HG02588 (cell line): ENCODE data around the gene FGD2.
"Not testable (repeated sequence)": the region's sequence is repeated elsewhere in the genome, so short reads cannot be mapped to it uniquely, and the experiment has no call there.

ENCODE experiments used
- ATAC-seq: cut with Tn5 transposase; IDR thresholded peaks from one replicate; pipeline ENCODE4 v1.9.1; 2021; ENCODE audit warnings: mild to moderate bottlenecking, moderate library complexity; ENCODE audit not compliant: unreplicated experiment

FGD2 gene

DNA sequence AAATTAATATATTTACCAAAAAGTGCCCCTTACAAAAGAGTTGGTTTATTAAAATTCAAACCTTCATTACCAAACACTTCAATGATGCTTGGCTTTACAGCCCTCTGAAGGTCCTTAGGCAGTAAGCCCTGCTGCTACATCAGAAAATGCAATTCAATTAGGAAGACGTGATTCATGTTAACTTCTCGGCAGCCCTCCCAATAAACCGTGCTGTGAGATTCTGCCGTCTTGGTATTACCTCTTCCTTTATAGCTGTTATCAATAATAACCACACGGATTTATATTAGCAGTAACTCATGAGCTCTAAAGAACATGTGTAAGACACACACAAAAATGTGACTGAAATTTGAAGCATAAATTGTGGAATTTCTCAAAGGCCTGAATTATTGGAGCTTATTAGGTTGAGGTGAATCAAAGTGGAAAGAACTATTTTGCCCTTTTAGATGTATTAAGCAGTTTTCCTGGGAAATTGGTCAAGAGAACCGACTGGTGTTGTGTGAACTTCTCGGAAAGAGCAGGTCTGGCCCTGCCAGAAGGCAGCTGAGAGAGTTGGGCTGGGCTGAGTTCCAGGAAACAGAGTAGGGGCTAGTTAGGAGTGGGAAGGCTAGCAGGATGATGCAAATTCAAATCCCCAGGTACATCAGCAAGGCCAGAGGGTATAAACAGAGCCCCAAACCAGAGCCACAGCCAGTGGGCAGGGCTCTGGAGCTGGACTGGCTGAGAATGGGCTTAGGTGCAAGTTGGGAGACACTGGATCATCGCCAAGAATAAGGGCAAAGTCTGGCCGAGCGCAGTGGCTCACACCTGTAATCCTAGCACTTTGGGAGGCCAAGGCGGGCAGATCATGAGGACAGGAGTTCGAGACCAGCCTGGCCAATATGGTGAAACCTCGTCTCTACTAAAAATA is 33.1 kb downstream of the FGD2 start:
- ATAC-seq = no peak

DNA sequence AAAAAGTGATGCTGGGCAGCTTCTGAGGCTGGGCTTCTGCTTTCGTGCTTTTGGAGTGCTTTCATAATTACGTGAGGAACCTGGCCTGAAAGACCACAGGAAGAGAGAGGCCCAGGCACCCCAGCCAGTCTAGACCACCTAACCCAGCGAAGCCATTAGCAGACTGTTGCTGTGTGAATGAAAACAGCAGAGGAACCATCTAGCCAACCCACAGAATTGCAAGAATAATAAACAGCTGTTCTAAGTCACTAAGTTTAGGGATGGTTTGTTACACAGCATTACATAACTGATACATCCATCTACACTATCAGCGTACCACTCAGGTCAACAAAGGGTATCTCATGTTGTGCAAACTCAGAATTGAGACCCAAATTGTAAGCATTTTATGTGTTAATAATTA is 34.5 kb downstream of the FGD2 start:
- no peak for ATAC-seq

DNA sequence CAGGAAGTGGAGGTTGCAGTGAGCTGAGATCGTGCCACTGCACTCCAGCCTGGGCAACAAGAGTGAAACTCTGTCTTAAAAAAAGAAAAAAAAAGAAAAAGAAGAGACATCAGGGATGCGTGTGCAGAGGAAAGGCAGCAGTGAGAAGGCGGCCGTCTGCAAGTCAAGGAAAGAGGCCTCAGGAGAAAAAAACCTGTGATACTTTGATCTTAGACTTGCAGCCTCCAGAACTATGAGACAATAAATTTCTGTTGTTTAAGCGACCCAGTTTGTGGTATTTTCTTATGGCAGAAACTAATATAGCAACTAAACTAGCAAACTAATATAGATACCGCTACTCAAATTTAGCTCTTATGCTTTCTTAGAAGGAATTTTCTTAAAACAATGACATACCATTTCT is 36.1 kb downstream of the FGD2 start:
- no peak for ATAC-seq

DNA sequence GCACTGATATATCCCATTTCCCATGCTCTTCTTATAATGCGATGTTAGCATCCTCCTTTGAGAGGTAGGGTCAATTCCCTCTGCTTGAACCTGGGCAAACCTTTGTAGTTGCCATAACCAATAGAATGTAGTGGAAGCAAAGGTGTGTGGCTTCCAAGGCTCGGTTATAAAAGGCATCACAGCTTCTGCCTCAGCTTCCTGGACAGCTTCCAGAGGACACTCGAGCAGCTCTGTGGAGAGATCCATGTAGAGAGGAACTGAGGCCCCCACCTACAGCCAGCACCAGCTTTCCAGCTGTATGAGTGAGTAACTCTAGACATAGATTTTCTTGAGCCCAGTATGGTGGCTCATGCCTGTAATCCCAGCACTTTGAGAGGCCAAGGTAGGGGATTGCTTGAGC is 36.7 kb downstream of the FGD2 start:
- ATAC-seq = no peak

DNA sequence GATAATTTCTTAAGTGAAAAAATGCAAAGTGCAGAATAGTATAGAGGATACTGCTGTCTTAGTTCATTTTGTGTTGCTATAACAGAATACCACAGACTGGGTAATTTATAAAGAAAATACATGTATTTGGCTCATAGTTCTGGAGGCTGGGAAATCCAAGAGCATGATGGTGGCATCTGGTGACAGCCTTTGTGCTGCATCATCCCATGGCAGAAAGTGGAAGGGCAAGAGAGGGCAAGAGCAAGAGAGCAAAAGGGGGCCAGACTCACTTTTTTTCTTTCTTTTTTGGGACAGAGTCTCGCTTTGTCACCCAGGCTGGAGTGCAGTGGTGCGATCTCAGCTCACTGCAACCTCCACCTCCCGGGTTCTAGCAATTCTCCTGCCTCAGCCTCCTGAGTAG is 37.6 kb downstream of the FGD2 start:
- ATAC-seq = not testable (repeated sequence)

DNA sequence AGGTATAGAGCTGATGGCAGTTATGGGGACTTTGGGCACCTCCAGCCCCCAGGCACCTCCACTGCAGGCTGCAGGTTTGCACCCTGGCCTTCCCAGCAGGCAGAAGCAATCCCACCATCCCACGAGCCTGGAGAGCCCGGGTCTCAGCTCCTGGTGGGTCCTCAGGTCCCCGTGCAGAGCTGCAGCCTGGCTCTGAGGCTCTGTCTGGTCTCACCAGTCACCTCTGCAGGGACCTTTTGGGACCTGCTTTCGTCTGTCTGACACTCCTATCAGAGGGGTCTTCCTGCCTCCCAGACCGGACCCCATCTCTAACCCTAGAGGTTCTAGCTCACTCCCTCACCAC is 41.9 kb downstream of the FGD2 start:
- ATAC-seq = no peak

DNA sequence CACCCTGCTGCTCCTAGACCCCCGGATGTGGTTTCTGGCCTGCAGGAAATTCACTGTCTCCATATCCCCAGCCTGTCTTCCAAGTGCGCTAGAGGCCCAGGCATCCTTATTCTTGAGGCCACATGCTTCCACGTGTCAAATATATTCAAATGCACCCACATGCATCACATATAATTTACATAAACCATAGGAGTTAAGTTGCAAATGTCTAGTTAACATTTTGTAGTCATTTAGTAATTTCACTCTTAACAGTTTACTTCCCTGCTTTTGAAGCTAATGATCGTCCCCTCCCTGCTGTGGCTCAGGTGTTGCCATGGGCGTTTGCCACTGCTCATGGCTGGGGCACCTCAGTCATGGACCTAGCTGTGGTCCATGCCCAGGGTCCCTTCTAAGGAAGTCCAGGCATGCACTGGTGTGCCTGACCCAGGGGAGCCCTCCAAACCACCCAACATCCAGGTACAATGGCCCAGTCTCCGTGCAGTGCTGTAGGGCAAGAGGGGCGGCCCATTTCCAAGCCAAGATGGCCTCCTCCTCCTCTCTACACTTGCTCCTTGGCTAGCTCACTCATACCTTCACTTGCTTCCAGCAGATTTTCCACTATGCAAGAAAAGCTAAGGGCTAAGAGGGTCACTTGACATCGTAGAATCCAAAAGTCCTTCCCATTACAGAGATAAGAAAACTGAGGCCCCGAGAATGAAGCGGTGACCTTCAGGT is 42.4 kb downstream of the FGD2 start:
- ATAC-seq = no peak

DNA sequence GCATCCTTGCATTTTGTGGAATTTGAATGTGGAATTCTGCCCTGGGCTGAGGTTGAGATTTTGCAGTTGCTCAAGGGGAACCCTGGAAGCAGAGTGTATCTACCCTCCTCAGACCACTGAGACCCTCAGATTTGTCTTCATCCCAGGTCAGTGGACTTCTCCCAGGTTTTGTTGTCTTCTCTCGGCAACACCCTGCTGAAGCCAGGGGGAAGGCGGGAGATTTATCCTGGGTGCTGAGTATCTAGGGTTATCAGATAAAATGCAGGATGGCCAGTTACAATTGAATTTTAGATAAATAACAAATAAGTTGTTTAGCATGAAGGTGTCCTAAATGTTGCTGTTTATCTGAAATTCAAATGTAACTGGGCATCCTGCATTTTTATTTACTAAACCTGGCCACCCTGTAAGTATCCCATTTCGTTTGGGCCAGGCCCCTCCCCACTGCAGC is 43.0 kb downstream of the FGD2 start:
- no peak for ATAC-seq

DNA sequence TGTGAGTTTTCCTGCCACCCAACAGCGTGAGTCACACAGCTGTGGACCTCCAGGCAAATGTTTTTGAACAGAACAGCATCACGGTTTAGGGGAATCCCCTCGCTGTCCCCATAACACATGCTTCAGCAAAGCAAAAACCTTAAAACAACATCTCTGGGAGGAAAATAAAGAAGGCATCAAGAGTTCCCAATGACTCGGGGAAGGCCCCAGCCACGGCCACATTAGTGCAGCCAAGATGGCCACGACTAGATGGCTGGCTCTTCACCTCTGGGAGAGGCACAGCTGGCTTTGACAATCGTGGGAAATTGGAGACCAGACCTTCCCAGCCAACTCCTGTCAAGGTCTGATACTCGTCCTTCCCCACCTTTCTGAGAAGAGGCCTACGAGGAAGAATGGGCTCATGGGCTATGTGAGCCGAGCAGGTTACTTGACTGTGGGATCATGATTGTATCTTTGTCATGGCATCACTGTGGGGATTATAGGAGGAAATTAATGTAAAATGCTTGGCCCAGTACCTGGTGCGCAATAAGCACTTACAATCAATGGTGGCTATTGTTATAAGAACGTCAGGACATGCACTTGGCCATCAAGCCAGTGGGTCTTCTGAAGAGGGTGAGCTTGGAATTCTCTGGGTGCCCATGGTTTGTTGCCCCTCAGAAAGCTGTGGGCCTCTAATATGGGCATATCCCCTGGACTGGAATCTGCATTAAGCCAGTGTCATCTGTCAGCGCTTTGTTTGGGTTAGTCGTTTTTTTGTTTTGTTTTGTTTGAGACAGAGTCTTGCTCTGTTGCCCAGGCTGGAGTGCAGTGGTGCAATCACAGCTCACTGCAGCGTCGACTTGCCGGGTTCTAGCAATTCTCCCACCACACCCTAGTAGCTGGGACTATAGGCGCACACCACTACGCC is 43.6 kb downstream of the FGD2 start:
- peak; percentile 59 for ATAC-seq

DNA sequence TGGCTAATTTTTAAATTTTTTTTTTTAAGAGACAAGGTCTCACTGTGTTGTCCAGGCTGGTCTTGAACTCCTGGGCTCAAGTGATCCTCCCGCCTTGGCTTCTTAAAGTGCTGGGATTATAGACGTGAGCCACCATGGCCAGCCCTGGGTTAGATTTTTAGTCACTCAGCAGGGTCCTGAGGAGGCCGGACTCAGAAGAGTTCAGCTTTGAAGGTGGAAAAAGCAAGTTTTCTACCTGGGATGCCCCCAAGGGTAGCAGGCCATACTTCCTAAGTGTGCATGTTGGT is 44.2 kb downstream of the FGD2 start:
- ATAC-seq = no peak

DNA sequence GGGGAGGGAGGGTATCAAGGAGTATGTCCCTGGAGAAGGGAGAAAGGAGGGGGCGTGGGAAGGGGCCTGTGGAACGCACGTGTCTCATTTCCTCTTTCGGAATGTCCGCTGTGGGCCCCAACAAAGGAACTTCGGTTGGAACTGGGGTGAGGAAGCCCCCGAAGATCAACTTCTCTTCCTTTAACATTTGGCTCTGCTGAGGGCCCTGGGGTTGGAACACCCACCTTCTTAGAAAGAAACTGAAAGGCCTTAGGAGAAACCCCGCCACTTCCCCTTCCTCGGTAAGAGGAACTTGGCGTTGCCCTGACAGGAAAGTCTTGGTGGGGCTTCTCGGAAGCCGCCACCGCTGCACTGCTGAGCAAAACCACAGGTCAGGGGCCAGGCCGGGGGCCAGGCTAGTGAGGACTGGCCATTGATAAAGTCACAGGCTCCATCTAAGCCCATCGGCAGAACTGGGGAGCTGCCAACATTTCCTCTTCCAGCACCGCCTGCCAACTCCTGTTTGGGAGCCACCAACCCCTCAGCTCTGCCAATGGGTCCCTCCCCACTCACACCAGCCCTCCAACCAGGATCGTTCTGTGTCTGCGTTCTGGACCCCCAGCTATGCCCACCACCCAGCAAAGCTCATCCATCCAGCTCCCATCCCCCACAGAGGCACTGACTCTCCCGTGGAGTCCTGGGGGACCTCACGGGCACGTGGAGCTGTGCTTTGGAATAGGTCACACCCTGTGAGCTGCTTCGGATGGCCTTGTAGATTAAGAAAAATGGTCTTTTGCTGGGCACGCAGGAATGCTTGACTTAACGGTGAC is 44.8 kb downstream of the FGD2 start:
- ATAC-seq = no peak

DNA sequence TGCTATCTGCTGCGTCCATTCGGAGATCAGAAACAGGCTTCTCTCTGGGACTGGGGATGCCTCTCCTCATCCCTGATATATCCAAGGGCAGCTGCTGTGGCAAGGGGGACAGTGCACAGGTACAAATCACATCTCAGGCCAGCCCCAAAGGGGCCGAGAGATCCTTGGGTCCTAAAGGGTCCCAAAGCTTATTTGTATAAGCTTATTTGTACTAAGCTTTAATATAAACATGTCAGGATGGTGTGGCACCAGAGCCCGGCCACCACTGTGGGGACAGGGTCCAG is 45.3 kb downstream of the FGD2 start:
- no peak for ATAC-seq

DNA sequence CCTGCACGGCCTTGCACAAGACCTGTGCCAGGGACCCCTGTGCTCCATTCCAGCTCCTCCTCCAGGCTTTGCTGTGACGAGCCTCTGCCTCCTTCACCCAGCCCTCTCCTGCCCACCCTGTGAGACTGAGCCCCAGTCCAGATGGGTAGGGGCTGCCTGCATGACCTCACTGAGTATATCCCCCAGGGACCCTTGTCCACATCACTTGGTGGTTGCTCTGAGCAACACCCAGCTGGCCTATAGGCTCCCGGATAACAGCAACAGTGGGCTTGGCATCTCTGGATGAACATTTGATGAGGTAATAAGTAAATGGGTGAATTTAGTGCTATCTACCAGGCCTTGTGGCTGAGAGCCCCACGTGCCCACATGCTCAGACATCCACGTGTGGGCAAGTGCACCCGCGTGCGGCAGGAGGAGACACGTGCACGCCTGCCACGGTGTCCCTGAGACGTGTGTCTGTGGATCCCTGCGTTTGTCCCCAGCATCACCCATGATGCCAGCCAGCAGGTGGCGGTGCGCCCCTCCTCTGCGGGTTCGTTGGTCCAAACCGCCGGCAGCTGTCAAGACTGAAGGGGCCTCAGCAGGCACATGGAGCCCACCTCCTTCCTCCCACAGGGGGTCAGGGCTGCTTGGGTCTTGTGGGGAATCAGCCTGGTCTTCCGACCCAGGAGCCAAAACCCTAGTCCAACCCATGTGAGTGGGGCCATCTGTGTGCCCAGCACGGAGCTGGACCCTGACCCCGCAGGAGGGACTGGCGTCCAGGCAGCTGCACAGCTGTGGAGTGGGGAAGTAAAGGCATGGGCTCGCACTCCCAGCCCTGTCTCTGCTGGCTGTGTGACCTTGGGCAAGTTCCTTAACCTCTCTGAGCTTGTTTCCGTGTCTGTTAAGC is 45.9 kb downstream of the FGD2 start:
- no peak for ATAC-seq

DNA sequence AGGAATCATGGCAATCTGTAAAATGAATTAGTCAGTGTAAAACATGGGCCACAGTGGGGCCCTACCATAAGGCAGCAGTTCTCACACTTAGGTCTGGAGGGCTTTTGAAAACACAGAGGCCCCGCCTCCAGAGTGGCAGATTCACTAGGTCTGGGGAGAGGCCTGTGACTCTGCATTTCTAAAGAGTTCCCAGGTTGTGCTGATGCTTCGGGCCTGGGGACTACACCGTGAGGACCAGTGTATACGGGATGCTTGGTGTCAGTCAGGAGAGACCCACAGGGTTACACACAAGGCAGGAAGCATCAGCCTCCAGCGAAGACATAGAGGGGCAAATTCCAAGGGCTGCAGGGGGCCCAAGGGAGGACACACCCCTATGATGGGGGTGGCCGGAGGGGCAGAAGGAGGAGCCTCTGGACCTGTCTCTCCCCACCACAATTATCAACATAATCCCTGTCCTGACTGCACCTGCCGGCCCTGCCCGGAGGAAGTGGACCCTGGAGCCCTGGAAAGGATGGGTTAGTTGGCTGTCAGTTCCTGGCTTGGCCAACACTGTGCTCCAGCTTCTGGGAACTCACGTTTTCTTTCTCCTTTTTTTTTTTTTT is 46.7 kb downstream of the FGD2 start:
- no peak for ATAC-seq

DNA sequence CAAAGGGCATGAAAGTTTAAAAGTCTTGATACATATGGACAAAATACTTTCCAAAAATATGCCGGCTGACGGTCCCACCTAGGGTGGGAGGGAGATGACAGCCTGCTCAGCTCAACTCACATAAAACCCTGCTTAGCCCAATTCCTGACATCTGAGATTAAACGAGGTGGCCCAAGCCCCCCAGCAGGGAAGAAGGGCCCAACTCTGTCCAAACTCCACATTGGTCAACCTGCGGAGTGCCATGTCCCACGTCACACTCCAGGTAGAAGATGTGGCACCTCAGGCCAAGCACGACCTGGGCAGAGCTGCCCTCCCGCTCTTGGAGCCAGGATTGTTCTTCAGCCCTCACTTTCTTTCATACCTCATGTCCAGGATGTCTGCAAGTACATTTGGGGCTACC is 48.2 kb downstream of the FGD2 start:
- no peak for ATAC-seq

DNA sequence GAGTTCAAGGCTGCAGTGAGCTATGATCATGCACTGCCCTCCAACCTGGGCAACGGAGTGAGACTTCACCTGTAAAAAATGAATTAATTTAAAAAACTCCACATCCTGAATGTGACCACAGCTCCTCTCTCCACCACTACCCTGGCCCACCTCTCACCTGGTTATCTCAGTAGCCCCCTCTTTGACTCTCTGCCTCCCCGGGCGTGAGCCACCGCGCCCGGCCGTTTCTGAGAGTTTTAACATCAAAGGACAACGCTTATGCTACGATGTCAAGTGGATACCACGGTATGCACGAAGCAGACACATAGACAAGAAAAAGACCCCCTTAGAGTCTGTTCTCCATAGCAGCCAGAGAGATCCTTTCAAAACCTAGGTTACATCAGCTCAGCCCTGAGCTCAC is 48.7 kb downstream of the FGD2 start:
- no peak for ATAC-seq

DNA sequence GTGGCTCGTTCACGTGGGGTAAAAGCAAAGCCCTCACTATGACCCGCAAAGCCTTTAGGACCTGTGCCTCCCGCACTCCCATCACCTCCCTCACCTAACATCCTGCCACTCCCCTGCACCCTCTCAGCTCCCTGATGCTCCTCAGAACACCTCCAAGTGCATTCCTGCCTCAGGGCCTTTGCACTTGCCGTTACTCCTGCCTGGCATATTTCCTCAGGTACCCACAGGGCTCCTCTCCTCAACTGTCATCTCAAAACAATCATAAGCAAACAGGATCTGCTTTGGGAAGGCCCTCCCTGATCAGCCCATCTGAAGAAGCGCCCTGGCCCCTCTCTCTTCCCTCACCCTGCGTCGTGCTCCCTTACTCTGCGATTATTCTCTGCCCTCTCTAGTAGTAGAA is 49.1 kb downstream of the FGD2 start:
- no peak for ATAC-seq

DNA sequence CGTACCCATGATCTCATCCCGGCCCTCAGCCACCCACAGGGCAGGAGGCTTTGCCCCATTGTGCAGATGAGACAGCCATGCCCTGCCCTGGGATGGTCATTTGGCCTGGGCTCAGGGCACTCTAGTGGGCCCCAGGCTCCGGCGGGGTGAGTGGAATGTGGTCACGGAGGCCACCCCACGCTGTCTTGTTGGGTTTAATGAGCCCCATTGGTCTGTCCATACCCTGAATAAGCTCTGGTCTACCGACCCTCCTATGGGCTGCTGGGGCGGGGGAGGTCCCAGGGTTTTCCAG is 50.6 kb downstream of the FGD2 start:
- ATAC-seq = no peak

DNA sequence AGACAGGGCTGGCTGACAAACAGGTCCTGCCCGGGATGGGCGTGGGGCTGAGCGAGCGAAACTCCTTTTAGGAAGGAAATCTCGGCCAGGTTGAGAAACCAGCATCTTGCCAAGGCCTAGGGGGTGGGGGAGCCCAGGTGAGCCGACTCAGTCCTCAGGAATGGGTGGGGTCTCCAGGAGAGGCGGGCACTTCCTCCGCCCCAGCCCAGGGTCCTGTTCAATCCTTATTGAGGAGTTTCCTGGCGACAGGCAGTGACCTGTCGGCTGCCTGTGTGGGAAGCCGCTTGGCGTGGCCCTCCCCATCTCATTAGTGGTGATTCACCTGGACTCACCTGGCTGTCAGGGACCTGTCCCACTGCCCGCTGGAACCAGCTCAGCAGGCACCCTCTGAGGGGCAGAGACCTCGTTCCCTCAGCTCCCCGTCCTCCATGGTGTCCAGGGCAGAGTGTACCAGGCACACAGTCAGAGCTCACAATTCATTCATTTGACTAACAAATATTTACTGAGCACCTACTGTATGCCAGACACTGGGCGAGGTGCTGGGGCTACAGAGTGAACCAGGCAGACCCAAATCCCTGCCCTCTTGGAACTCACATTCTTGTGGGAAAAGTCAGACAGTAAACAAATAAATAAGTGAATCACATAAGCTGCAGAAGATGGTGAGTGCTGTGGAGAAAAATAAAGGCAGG is 51.1 kb downstream of the FGD2 start:
- ATAC-seq = no peak
